ENCODE data around the gene TOR2A. TPM values are rescaled to one million over a fixed set of nuclear protein-coding genes. Genes with fewer than 3 reads are reported as not detected.

TOR2A gene
- total and polyA plus RNA-seq, 11 donors, result 1.7 to 9.2 (median 3.4) TPM

GRCh38 chr9:127754099-127755060, 19.3 kb upstream of the TOR2A start:
- intact Hi-C loops (cut with DNase I), result no loop called here
- Histone ChIP-seq H3K4me3 (peak overlapping the region; percentile 20 to 48 (median 36)), H3K4me1 (peaks cover 6 to 57% (median 14%) of the 10 kb centered on the region in 12 donors), H3K9me3 (no peaks in the 10 kb centered on the region), H3K27me3 (peaks cover 0 to 35% (median 17%) of the 10 kb centered on the region in 9 donors), H3K27ac (peak overlapping the region in 10 of 12 donors; percentile 5 to 81 (median 68)), H3K36me3 (peaks cover 0 to 56% (median 26%) of the 10 kb centered on the region in 9 donors)
- DNase-seq (no peak), ATAC-seq (peak in 3 of 4 donors; percentile 20 to 60 (median 21))
- 24 to 29% (median 25%) methylated on average over 41 to 86 of the region's 86 CpGs for WGBS, 4 donors
- TF ChIP-seq, protein P1, sequence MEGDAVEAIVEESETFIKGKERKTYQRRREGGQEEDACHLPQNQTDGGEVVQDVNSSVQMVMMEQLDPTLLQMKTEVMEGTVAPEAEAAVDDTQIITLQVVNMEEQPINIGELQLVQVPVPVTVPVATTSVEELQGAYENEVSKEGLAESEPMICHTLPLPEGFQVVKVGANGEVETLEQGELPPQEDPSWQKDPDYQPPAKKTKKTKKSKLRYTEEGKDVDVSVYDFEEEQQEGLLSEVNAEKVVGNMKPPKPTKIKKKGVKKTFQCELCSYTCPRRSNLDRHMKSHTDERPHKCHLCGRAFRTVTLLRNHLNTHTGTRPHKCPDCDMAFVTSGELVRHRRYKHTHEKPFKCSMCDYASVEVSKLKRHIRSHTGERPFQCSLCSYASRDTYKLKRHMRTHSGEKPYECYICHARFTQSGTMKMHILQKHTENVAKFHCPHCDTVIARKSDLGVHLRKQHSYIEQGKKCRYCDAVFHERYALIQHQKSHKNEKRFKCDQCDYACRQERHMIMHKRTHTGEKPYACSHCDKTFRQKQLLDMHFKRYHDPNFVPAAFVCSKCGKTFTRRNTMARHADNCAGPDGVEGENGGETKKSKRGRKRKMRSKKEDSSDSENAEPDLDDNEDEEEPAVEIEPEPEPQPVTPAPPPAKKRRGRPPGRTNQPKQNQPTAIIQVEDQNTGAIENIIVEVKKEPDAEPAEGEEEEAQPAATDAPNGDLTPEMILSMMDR (IDR thresholded peaks at IDR 0.05), result no peak
- no peak for TF ChIP-seq POLR2A (IDR thresholded peaks at IDR 0.05)

GRCh38 chr9:127753622-127754021, 18.5 kb upstream of the TOR2A start:
- no peak for DNase-seq
- Histone ChIP-seq H3K4me3 (no peak overlapping the region), H3K4me1 (peaks cover 6 to 50% (median 13%) of the 10 kb centered on the region in 12 donors), H3K9me3 (no peaks in the 10 kb centered on the region), H3K27me3 (peaks cover 0 to 35% (median 14%) of the 10 kb centered on the region in 9 donors), H3K27ac (peak overlapping the region in 7 of 12 donors; percentile 51 to 81 (median 75)), H3K36me3 (peaks cover 0 to 56% (median 33%) of the 10 kb centered on the region in 9 donors)
- intact Hi-C loops (cut with DNase I), result no loop called here
- TF ChIP-seq POLR2A (IDR thresholded peaks at IDR 0.05), result no peak
- TF ChIP-seq, protein P1 (IDR thresholded peaks at IDR 0.05), result no peak
- 64 to 66% (median 66%) methylated on average over 7 to 8 of the region's 8 CpGs for WGBS, 4 donors
- no peak for ATAC-seq

GRCh38 chr9:127753148-127753547, 18.1 kb upstream of the TOR2A start:
- Histone ChIP-seq H3K4me3 (no peak overlapping the region), H3K27me3 (peaks cover 0 to 35% (median 14%) of the 10 kb centered on the region in 9 donors), H3K9me3 (no peaks in the 10 kb centered on the region), H3K4me1 (peaks cover 5 to 46% (median 13%) of the 10 kb centered on the region in 12 donors), H3K27ac (peak overlapping the region in 1 of 12 donors; percentile 29), H3K36me3 (peaks cover 0 to 56% (median 34%) of the 10 kb centered on the region in 9 donors)
- WGBS, 4 donors, result 75 to 77% (median 76%) methylated on average over 8 of the region's 8 CpGs
- DNase-seq, result no peak
- intact Hi-C loops (cut with DNase I), result no loop called here
- no peak for ATAC-seq
- no peak for TF ChIP-seq POLR2A (IDR thresholded peaks at IDR 0.05)
- TF ChIP-seq, protein P1 (IDR thresholded peaks at IDR 0.05), result no peak

Data from heart left ventricle (tissue), 16 donors.